VCaP (cell line): ENCODE measurements around the gene CHURC1.

Experiments
- H3K27ac ChIP-seq: fragments of 450-650 bp; 2 replicates; pipeline ENCODE4 v1.5.1; 2017
- TF ChIP-seq, protein P1 (sequence below): fragments of 450-650 bp; conservative IDR thresholded peaks from 2 replicates; pipeline ENCODE4 v1.5.1; 2017; ENCODE audit warnings: mild to moderate bottlenecking, moderate library complexity

CHURC1 gene

GRCh38 chr14:64920465-64920864 lies 6.2 kb downstream of the CHURC1 start:
- no peak overlapping the region for H3K27ac ChIP-seq
- TF ChIP-seq, protein P1, sequence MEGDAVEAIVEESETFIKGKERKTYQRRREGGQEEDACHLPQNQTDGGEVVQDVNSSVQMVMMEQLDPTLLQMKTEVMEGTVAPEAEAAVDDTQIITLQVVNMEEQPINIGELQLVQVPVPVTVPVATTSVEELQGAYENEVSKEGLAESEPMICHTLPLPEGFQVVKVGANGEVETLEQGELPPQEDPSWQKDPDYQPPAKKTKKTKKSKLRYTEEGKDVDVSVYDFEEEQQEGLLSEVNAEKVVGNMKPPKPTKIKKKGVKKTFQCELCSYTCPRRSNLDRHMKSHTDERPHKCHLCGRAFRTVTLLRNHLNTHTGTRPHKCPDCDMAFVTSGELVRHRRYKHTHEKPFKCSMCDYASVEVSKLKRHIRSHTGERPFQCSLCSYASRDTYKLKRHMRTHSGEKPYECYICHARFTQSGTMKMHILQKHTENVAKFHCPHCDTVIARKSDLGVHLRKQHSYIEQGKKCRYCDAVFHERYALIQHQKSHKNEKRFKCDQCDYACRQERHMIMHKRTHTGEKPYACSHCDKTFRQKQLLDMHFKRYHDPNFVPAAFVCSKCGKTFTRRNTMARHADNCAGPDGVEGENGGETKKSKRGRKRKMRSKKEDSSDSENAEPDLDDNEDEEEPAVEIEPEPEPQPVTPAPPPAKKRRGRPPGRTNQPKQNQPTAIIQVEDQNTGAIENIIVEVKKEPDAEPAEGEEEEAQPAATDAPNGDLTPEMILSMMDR = no peak

DNA sequence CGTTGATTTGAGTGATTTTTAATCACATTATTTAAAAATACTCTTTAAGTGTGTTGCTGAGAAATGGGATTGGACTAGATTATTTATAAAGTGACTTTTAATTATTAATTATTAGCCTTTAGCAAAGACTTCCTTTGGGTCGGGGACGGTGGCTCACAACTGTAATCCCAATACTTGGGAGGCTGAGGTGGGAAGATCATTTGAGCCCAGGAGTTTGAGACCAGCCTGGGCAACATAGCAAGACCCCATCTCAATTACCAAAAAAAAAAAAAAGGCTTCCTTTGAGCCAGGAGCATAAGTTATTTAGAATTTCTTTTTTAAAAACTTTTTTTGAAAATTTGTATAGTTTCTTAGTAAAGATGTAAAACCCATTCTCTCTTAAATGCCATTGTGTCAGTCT lies 8.8 kb downstream of the CHURC1 start:
- no peak overlapping the region for H3K27ac ChIP-seq
- TF ChIP-seq, protein P1 = no peak

DNA sequence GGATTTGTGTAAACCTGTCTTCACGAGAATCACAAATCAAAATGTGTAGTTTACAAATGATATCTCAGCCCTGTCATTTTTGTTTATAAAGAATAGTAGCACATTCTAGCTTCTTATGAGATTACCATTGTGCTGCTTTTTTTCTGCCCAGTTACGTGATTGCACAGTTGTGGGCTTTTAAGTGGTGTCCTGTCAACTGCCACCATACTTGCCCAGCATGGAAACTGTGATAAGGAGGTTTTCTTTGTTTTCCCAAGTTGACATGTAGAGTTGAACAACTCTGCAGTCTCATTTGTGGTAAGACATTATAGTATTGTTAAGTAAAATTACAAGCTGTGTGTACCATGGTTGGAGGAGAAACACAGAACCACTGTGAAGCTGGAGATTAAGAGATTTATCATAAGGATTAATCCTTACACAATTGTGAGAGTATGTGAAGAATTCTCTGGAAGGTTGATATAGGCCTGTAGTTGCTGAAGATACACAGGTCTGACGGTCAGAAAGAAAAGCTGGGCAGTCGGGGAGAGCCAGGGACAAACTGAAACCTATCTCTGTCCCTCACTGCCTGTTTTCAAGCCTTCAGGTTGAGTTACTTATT lies 12.2 kb downstream of the CHURC1 start:
- TF ChIP-seq, protein P1 = no peak
- no peak overlapping the region for H3K27ac ChIP-seq

- TF ChIP-seq, protein P1 = no peak
- H3K27ac ChIP-seq = no peak overlapping the region
These were observed 12.8 kb downstream of the CHURC1 start for GRCh38 chr14:64927031-64927430.

DNA sequence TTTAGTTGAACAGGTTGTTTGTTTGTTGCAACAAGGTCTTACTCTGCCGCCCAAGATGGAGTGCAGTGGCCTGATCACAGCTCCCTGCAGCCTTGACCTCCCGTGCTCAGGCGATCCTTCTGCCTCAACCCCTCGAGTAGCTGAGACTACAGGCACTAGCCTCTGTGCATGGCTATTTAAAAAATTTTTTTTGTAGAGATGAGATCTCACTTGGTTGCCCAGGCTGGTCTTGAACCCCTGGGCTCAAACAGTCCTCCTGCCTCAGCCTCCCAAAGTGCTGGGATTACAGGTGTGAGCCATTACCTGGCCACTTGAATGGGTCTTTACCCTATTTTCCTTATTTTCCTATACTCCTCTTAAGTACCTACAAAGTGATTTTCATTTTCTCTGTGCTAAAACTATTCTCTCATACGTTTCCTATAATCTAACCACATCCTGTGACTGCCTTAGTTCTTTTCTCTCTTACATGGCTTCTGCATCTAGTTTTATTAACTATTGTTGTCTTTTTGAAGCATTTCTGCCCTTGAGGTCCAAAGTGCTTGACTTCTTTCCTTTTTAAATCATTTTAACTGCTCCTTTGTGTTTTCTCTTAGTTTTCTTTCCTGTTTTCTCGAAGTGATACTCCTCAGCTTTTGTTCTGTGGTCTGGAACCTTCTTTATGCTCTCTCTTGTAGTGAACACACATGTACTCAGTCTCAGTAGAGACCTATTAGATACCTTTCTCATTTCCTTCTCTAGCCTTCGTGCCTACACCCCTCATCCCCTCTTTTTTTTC lies 14.2 kb downstream of the CHURC1 start:
- TF ChIP-seq, protein P1 = no peak
- H3K27ac ChIP-seq = no peak overlapping the region

- TF ChIP-seq, protein P1 = no peak
- no peak overlapping the region for H3K27ac ChIP-seq
These were observed 14.7 kb downstream of the CHURC1 start for GRCh38 chr14:64929014-64929359.

DNA sequence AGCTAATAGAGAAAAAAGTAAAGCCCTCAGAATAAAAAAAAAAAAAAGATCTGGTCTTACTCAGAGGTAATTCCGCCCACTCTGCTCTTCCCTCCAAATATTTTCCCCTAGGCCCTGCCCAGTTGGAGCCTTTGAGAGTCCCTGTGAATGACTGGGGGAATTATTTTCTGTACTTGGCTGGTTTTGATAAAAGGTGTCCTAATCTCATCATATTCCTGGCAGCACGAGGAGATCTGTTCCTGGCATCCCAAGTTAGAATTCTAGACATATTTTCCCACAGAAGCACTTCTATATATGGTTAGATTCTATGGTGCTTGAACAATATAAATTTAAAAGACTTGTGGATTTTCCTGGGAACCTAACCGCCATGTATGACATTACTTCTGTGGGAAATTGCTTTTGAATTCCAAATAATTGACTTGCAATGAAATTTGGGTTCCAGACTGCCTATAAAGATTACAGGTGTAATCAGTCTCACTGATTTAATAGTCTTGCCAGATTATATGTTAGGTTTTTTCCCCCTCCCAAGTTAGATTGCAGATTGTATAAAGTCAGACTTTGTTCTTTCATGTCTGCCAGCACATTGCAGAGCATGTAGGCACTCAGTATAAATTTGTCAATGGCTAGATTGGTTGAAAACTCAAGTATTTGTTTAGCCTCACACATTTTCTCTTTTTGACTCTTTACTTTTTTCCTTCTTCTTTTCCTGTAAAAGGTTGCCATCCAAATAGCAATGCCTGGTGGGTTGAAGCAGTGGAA lies 16.0 kb downstream of the CHURC1 start:
- TF ChIP-seq, protein P1 = no peak
- no peak overlapping the region for H3K27ac ChIP-seq
